Right ventricle myocardium superior (tissue), 1 donor: ENCODE results near the gene VWA8. TPM values are rescaled to one million over a fixed set of nuclear protein-coding genes. Genes with fewer than 3 reads are reported as not detected.
A peak's percentile ranks its signal among the peaks of the same experiment; 100 is the strongest.
"Not testable (repeated sequence)": the region's sequence is repeated elsewhere in the genome, so short reads cannot be mapped to it uniquely, and the experiment has no call there.

Experiments used
- ATAC-seq: fragments of 200-7000 bp; cut with Tn5 transposase; one replicate; pipeline ENCODE4 v1.9.1; 2020; ENCODE audit warnings: mild to moderate bottlenecking; ENCODE audit not compliant: poor library complexity
- DNase-seq: peaks from one replicate; pipeline ENCODE4 v3.0.0-alpha.2; 2020
- intact Hi-C: fragments of 100-400 bp; cut with DNase I; formaldehyde crosslinking; loops from one replicate; pipeline ENCODE4 v1.11.2; 2022
- total RNA-seq: library from RNA; stranded (reverse); fragmentation: NEBNext Ultra II Directional; extraction: Animal tissue kit (Norgen Biotek cat#: 25700); gene quantifications from one replicate; pipeline ENCODE4 v1.2.1, GENCODE V29; 2021
- donor health status: DM: no; HTN: yes; CAD: no; lungs with severe emphysema.

The VWA8 gene
- total RNA-seq, 1 donor from 2014 or later: 40.3 TPM

DNA sequence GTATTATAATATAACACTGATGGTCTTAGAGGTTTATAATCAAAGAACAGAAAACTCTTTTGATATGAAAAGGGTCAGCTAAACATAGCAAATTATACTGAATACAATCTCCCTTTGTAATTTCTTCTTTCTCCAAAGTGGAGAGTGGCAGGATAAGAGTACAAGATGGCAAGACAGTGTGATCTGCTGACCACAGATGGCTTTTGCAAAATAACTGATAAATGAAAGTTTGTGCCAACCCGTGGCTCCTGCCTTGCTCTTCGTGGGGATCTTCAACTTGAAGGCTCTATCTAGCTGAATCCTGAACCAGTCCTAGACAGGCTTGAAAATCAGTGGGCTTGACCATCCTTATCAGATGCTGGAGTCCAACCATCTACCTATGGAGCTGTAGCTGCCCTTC lies 185.7 kb downstream of the VWA8 start:
- DNase-seq (no peak), ATAC-seq (no peak)
- intact Hi-C loops: no loop called here

DNA sequence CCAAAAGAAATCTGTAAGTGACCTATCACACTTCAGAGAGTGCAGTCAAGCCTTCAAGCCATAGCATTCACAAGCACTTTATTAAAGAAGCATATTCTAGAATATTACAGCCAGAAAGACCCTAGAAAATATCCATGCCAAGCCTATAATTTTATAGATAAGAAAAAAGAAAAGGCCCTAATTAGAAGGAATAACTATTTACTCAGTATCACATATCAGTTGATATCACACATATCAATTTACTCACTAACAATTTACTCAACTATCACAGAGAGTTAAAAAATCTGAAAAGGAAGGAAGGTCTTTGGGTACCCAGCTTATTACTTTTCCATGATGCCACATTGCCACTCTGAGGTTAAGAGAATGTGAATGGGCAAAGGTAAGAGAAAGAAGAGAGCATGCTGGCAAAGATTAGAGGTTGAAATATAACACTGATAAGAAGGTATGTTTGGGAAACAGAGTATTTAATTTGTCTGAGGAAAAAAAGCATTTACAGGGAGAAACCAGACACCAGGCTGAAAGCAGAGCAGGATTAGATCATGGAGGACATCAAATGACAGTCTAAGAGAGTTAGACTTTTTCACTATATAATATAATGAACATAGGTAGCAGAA lies 186.2 kb downstream of the VWA8 start:
- ATAC-seq: no peak
- intact Hi-C loops: no loop called here

DNA sequence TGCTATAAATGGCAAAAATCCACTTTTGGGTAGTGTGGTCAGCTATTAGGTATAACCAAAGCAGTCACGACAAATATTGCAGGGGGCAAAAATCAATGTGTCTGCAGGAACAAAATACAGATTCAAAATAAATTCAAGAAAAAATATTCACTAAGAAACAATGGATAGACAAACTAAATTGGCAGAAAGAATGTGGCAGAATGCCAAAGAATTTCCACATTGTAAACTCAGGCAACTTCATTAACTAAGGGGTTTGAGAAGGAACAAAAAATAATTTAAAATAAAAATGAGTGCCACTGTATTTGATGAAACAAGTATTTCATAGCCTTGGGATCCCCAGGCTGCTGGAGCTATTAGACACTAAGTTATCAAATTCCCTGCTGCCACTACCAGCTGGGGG lies 193.1 kb downstream of the VWA8 start:
- intact Hi-C loops: no loop called here
- ATAC-seq: no peak
- DNase-seq: no peak

More for the DNA sequence above, 186.2 kb downstream of the VWA8 start:
- DNase-seq: no peak

DNA sequence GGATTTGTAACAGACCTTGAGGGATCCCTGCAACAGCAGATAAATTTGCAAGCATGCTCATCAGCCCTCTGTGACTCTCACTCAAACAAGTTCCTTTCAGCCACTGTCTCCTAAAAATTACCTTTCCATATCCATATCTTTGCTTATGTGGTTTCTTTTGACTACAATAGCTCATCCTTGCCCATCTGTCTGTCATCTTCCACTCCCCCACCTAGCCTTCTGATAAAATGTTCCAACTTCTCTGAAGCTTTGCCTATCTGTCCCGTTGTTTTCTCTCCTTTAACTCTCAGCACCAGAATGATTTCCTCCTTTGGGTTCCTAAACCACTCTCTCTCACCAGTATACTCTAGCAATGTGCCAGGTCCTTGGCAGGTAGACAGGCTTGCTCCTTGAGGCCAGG lies 194.5 kb downstream of the VWA8 start:
- DNase-seq: no peak
- no peak for ATAC-seq
- intact Hi-C loops: no loop called here

DNA sequence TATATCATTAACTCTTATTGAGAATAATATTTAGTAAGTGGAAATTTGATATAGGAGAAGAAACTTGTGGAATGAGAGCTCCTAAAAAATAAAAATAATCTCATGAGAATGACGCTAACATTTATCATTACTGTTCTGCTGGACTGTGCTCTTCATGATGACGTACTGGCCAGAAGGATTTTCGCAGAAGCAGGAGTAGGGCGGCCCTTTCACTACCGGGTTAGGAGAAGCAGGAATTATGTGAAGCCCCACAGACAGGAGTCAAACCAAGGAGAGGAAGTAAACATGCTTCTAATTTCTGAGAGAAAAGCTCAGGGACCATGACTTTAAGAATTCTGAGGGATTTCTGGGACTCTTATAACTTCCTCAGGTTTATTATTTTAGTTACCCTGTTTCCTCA lies 195.1 kb downstream of the VWA8 start:
- intact Hi-C loops: no loop called here
- DNase-seq (no peak), ATAC-seq (no peak)

DNA sequence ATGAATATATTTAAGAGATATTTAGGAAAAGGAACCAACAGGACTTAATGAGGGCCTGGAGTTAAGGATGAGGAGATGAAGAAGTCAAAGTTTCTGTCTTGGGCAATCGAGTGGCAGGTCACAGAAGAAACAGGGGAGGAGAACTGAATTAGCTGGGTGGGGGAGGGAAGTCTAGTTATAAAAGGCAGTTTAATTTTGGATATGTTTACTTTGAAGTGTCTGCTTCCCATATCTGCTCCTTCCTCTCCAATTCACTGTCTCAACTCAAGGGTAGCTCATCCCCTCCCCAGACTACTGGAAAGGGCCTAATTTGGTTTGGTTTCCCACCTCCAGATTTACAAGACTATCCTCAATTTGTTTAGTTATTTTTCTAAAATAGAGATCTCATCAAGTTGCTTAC lies 195.9 kb downstream of the VWA8 start:
- no peak for ATAC-seq
- intact Hi-C loops: no loop called here
- no peak for DNase-seq

DNA sequence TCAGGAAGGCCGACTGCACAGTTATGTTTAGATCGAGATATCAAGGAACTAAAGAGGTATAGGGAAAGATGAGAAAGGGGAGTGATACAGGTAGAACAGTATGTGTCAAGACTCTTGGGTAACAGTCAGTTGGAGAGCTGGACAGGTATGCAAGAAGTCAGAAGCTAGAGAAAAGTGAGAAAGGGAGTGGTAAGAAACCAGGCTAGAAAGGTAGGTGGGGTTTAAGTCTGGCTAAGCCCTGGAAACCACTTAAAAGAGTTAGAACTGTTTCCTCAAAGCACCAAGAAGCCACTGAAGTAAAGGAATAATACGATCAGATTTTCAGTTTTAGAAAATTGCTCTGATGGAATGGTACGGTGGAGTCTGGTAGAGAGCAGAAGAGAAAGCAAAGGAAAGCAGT lies 196.4 kb downstream of the VWA8 start:
- no peak for ATAC-seq
- no peak for DNase-seq
- intact Hi-C loops: no loop called here

DNA sequence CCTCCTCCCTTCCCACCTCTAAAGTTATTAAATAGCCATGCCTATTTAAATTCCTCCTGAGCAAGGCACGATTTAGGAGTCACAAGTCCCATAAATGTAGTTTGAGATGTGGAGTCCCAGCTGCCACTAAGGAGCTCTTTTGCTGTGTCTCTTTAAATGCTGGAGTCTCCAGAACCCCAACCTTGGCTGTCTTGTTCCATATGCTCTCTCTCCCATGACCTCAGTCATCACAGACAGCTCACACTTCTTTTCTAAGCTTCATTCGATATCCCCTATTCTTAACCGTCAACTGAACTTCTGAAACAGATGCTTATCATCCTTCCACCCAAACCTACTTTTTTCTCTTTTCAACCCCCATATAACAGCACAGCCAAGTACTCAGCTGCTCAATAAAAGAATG lies 197.1 kb downstream of the VWA8 start:
- ATAC-seq: no peak
- DNase-seq: no peak
- intact Hi-C loops: no loop called here

DNA sequence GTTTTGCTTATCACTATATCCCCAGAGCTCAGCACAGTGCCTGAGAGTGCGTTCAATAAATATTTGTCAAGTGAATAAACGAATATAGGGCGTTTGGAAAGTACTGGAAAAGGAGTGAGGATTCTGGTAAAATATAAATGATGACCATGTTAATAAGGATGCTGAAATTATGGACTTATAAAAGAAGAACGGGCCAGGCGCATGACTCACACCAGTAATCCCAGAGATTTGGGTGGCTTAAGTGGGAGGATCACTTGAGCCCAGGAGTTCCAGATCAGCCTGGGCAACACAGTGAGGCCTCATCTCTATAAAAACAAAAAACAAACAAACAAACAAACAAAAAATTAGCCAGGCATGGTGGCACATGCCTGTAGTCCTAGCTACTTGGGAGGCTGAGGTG lies 198.1 kb downstream of the VWA8 start:
- intact Hi-C loops: no loop called here
- ATAC-seq: no peak
- no peak for DNase-seq

DNA sequence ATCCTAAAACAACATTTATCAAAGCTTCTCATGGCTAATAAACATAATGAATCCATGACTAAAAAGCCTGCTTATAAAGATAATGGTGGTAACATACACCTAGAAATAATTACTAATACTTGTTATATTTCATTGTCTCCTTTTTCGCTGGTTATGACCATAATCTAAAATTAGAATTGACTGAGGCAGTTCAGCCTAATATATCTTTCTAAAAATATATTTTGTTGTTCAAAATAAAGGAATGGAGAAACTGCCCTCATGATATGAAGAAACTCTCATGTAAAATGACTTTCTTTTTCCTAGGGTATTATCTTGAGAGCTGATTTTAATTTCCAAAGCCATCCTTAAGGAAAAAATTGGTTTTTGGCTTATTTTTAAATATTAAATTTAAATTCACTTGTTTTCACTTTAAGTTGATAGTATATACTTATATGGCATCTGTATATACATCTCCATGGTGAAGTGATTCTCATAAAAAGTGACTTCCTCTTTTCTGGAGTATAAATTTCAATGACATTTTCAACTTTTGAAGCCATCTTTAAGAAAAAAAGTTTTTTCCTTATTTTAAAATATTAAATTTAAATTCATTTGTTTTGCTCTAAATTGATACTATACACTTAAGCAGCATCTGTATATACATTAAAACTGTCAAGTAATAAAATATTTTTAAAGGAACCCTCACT lies 204.6 kb downstream of the VWA8 start:
- ATAC-seq (no peak), DNase-seq (no peak)
- intact Hi-C loops: no loop called here

DNA sequence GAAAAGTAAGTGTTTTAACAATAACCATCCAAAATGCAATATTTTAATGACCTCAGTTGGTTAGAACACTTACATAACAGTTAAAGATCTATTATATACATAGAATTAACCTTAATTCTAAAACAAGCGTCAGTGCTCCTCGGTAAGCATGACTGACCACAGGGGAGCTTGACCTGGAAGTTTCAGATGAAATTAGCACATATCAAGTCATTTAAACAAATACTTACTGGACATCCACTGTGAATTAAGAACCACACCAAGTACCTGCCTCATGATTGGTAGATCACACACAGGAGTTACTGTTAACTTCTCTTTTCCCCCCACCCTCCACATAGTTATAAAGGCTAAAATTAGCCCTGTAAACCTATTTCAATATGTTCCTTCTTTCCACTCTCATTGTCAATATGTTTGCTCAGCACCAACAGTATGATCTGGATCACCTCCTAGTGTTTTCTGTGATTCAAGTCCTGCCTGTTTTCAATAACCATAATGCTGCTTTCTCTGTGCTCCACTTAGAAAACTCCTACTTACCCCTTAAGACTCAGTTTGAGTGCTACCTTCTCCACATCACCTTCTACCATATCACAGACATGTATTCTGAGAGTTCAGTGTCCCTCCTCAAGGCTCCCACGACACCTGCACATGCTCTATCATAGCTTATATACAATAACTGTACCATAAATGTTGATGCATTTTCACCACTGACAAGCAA lies 209.0 kb downstream of the VWA8 start:
- intact Hi-C loops: no loop called here

DNA sequence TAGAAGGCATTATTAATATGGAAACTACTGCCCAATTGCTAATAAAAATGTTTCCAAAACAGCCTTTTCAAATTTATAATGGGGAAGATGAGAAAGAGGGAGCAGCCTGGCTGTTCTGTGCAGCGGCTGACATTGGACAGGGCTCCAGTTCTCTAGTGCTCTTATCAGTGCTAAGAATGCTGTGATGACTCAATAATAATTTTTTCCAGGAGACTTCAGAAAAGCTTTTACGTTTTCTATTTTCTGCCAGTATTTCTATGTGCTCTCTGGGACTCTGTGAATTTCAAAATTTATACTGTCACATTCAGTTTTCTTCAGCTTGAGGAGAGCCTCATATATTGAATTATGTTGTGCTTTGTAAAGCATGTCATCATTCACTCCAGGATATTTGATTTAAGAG lies 209.6 kb downstream of the VWA8 start:
- intact Hi-C loops: no loop called here
- ATAC-seq (peak; percentile 94), DNase-seq (peak; percentile 42)

More for the DNA sequence above, 209.0 kb downstream of the VWA8 start:
- ATAC-seq: peak; percentile 38
- no peak for DNase-seq

DNA sequence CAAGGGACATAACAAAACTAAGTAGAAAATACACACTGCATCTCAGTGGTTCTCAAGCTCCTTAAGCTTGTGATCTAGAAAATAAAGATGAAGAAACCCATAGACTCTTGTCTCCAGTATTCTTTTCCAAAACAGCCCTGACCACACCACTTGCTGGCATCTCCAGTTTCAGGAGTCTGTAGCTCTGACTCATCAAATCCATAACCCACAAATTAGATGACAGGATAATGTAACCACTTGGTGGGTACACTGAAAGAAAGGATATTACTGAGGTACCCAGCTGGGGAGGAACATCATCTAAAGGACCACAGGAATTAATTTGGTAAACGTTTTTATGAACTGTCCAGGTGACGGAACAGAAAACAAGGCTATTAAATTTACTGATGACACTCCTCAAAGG lies 214.7 kb downstream of the VWA8 start:
- DNase-seq (no peak), ATAC-seq (no peak)
- intact Hi-C loops: no loop called here

DNA sequence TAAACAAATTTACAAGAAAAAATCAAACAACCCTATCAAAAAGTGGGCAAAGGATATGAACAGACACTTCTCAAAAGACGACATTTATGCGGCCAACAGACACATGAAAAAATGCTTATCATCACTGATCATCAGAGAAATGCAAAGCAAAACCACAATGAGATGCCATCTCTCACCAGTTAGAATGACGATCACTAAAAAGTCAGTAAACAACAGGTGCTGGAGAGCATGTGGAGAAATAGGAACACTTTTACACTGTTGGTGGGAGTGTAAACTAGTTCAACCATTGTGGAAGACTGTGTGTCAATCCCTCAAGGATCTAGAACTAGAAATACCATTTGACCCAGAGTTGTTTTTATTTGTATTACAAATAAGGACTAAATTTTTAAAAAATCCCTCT lies 215.4 kb downstream of the VWA8 start:
- intact Hi-C loops, ATAC-seq, DNase-seq: not testable (repeated sequence)

DNA sequence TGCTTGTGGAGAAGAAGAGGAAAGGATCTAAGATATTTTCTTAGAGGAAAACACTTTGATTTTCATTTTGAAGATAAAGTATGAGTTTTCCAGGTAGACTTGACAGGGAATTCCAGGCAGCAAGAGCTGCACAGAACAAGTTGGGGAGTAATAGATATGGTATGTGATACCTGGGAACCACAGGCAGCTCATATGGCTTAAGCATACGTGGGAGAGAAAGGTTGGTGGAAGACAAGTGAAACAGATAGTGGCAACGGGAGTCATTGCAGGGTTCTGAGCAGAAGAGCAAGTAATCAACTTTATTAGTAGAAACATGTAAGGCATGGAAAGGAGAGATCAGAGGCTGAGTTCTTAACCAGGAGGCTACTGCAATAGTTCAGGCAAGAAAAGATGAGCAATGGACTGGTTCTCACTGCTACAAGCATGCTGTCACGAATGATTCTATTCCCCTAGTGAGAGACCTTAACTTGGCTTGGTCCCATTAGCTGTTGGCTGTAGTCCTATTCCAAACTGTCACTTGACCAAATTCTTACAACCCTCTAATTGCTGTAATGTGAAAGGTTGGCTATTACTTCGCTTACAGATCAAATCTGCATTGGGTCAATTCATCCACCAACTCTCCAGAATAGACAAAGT lies 217.9 kb downstream of the VWA8 start:
- DNase-seq: no peak
- intact Hi-C loops: no loop called here
- peak; percentile 82 for ATAC-seq

DNA sequence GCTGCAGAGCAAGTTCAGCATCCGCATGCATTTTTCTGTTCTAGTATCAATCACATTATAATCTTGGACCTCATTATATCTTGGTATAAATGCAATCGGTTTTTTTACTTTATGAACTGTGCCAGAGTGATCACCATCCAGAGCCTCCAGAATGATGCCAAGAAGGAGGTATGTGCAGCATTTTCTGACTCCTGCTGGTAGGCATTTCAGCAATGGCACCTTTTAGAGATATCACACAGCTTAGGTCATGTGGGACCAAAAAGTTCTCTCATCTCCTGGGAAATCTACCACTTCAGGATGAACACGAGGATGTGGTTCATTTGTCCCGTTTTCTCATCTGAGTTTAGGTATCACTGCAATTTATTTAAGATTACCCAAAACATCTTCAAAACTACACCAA lies 220.4 kb downstream of the VWA8 start:
- no peak for ATAC-seq
- intact Hi-C loops: no loop called here
- DNase-seq: no peak

DNA sequence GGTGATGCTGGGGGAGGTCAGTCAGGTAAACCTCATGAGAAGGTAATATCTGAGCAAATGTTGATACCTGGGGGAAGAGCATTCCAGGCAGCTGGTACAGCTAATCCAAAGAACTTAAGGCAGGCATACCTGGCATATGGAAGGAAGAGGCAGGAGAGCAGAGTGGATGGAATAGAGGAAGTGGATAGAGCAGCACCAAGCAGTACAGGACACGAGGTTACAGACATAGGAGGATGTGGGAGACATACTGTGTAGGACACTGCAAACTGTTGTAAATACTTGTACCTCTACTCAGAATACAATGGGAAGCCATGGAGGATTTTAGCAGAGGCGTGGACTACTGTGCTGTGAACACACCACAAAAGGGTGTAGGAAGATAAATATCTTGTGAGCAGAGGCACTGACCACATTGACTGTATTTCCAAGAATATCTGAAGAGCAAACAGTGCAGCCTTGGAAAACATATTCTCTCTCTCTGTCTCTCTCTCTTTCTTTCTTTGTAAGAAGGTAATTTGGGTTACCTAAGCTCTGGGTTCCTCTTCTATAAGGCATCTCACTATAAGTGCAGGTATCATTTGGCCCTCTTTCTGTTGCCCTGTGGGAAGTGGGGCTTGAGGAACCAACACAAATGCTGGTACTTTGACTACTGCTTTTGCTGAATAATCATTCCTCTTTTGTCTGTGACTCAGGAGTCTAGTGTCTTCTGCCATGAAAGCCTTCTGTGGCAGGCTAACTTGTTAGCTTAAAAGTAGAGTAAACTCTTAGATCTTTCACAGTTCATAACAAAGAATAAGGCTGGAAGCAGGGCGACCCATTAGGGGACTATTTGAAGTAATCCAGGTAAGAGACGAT lies 238.0 kb downstream of the VWA8 start:
- DNase-seq: no peak
- intact Hi-C loops: no loop called here
- no peak for ATAC-seq

DNA sequence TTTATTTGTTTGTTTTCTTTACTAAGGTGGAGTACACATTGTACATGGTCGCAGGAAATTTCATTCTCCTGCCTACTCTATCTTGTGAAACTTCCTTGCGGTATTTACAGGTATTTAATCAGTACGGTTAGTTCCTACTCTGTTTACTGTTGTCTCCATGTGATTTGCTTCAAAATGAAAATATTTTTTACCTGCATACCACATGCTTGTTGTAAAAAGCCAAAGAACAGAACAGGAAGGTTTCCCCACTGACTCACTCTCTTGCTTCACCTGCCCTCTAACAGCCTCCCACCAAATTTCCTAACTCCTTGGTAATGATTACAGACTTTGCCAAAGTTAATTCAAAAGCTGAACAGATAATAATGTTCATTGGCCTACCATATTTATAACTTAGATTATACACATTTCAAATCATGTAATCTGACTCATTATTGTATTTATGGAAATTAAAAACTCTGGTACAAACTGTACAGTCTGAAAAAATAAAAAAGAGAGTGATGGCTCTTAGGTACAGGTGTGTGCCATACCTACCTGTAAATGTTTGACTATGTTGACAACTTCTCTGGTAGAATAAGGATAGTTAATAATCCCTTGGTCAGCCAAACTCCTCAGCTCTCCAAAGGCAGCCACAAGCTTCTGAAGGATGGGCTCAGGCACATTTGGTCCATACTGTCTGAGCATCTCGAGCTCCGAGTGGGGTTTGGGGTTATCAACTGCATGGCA lies 239.9 kb downstream of the VWA8 start:
- intact Hi-C loops: no loop called here
- DNase-seq (no peak), ATAC-seq (no peak)
